ENCODE data around the gene PODXL. TPM values are rescaled to one million over a fixed set of nuclear protein-coding genes. Genes with fewer than 3 reads are reported as not detected.

PODXL gene
- total RNA-seq: 52.5 and 58.5 TPM in 2 replicates
- 24.1 and 28.1 TPM in 2 replicates for polyA plus RNA-seq

GRCh38 chr7:131556053-131556908 is at the start of gene PODXL:
Gene PODXL, minus strand, starts transcription at chr7:131556628. Its CDS starts 269 bp downstream, at chr7:131556359.
- H3K27me3 ChIP-seq: no peaks in the 10 kb centered on the region
- peak within 1 kb of the TSS; percentile 82 for H3K4me3 ChIP-seq
- DNase-seq (ENCODE audit: low read depth in 1 of 2, low spot score in 1 of 2): peak; percentile 66 to 88
- H3K9me3 ChIP-seq (ENCODE audit: low read depth): no peaks in the 10 kb centered on the region
- H3K4me1 ChIP-seq (ENCODE audit: low read depth): peaks cover 27% of the 10 kb centered on the region
- peak within 1 kb of the TSS; percentile 80 for H3K27ac ChIP-seq
- no peak for TF ChIP-seq CTCF (IDR thresholded peaks at IDR 0.05; ENCODE audit: low read depth, low read length)
- no peaks in the 10 kb centered on the region for H3K36me3 ChIP-seq

GRCh38 chr7:131605280-131605878 is 49.0 kb upstream of the PODXL start:
- Histone ChIP-seq H3K4me3 (no peak overlapping the region), H3K27ac (no peak overlapping the region), H3K27me3 (no peaks in the 10 kb centered on the region), H3K4me1 (ENCODE audit: low read depth) (peaks cover 61% of the 10 kb centered on the region), H3K9me3 (ENCODE audit: low read depth) (no peaks in the 10 kb centered on the region), H3K36me3 (no peaks in the 10 kb centered on the region)
- DNase-seq (ENCODE audit: low read depth in 1 of 2, low spot score in 1 of 2): peak in 1 of 2 donors; percentile 34
- no peak for TF ChIP-seq CTCF (IDR thresholded peaks at IDR 0.05; ENCODE audit: low read depth, low read length)

GRCh38 chr7:131604841-131605279 is 48.4 kb upstream of the PODXL start:
- no peaks in the 10 kb centered on the region for H3K27me3 ChIP-seq
- H3K4me3 ChIP-seq: no peak overlapping the region
- no peak overlapping the region for H3K27ac ChIP-seq
- H3K36me3 ChIP-seq: no peaks in the 10 kb centered on the region
- no peak for TF ChIP-seq CTCF (IDR thresholded peaks at IDR 0.05; ENCODE audit: low read depth, low read length)
- H3K4me1 ChIP-seq (ENCODE audit: low read depth): peaks cover 61% of the 10 kb centered on the region
- peak in 1 of 2 donors; percentile 28 for DNase-seq (ENCODE audit: low read depth in 1 of 2, low spot score in 1 of 2)
- H3K9me3 ChIP-seq (ENCODE audit: low read depth): no peaks in the 10 kb centered on the region

GRCh38 chr7:131603932-131604331 is 47.5 kb upstream of the PODXL start:
- Histone ChIP-seq H3K9me3 (ENCODE audit: low read depth) (no peaks in the 10 kb centered on the region), H3K4me3 (no peak overlapping the region), H3K27ac (no peak overlapping the region), H3K36me3 (no peaks in the 10 kb centered on the region), H3K4me1 (ENCODE audit: low read depth) (peaks cover 61% of the 10 kb centered on the region), H3K27me3 (no peaks in the 10 kb centered on the region)
- no peak for DNase-seq (ENCODE audit: low read depth in 1 of 2, low spot score in 1 of 2)
- TF ChIP-seq CTCF (IDR thresholded peaks at IDR 0.05; ENCODE audit: low read depth, low read length): no peak

- TF ChIP-seq CTCF (IDR thresholded peaks at IDR 0.05; ENCODE audit: low read depth, low read length): no peak
- Histone ChIP-seq H3K4me1 (ENCODE audit: low read depth) (peaks cover 56% of the 10 kb centered on the region), H3K27me3 (no peaks in the 10 kb centered on the region), H3K36me3 (no peaks in the 10 kb centered on the region), H3K9me3 (ENCODE audit: low read depth) (no peaks in the 10 kb centered on the region), H3K27ac (no peak overlapping the region), H3K4me3 (no peak overlapping the region)
- peak in 1 of 2 donors; percentile 27 for DNase-seq (ENCODE audit: low read depth in 1 of 2, low spot score in 1 of 2)
Measured at GRCh38 chr7:131602994-131603372, 46.6 kb upstream of the PODXL start.
